ENCODE measurements around the gene HOXB7.

HOXB7 gene

DNA sequence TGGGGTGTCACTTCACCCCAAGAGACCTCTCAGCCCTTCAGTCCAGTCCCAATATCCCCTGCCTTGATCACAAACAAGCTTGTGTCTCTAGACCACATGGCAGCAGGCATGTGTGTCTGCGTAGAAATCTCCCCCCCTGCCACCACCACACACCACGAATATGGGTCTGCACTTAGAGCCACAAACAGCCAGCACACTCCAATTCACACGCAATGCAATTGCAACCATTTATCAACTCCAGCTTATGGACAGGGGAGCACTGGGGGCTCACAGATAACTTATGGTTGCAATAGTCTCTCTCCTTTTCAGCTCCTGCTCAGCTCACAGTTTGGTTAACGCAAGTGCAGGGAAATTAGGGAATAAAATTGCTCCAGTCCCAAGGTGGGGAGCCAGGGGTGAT, 12.8 kb upstream of the HOXB7 start:
- DNase-seq (ENCODE audit: low spot score), result no peak

- DNase-seq (ENCODE audit: low spot score), result no peak
Measured at GRCh38 chr17:48622857-48623256, 12.0 kb upstream of the HOXB7 start.

- DNase-seq (ENCODE audit: low spot score), result no peak
Measured at GRCh38 chr17:48621410-48622392, 10.9 kb upstream of the HOXB7 start.

DNA sequence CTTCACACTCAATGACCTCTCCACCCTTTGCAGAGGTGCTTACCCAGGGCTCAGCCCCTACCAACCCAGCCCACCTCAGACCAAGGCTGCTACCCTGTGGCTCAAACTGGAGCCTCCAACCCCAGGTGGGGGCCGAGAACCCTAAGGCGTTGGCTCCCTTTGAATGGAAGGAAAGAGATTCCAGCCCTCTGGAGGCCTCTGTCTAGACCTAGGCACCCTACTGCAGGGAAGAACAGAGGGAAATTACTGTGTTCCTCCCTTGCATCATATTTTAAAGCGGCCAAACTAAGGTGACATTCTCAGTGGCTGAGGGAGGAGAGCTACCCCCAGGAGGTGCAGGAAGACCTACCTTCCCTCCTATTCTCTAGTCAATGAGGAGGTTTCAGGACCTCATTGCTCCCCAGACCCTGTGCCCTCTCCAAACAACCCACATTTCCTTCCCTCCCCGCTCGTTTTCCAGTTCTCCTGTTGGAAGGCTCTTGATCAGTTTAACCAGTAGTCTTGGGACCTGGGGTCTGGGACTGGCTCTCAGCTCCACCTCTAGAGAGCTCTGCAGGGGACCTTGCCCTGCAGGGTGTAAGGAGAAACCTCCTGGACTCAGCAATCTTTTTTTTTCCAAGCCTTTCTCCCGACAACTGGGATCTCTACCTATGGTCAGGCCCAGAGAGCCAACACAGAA, 9.8 kb upstream of the HOXB7 start:
- no peak for DNase-seq (ENCODE audit: low spot score)

DNA sequence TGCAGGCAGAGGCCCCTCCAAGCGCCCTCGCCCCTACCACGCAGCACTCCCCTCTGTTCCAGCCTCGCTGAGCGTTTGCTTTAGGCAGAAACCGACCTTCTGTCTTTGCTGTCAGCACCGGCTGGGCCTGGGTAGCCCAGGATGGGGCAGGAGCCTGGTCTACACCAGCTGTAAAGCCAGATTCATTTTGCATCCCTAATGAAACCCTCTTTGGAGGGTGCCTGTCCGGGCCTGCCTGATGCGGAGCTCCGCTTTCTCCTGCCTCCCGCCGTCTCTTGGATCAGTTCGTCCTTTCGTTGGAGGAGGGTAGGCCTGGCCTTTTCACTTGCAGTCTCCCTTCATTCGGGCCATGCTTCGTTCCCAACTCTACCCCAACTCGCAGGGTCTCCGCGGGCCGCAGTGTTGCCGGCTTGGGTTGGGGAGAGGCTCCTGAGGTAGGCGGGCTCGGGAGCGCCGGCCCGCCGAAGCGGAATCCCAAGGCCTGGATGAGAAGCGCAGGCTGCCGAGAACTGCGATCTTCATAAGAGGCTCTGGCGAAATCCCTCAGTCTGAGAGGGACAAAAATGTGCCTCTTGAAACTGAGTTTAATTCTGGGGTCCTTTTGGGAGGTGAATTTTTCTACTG, 9.1 kb upstream of the HOXB7 start:
- no peak for DNase-seq (ENCODE audit: low spot score)

DNA sequence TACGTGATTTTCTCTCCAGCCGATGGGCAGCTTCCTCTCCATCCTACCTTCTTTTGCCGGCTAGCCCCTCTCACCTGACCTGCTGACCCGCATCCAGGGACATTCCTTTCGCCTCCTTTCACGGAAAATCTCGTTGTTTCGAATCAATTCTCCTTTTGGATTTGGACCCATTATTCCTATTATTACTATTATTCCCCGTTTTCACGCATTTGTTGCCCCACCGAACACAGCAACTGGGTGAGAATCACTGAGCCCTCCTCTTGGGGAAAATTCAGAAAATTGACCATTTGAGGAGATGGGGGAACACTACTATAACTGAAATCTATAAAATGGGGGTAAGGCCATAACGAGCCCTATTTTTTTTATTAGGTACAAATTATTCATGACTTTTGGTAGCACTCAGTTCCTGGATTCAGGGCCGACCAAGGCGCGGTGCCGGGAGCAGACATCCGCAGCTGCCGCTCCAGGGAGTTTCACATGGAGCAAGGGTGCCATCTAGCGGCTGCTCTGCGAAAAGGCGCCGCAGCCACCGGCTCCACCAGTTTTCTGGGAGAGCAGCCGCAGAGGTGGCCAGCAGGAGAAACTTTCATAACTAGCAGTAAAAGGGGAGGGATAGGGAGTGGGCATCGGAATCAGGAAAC, 7.6 kb upstream of the HOXB7 start:
- DNase-seq (ENCODE audit: low spot score), result peak; percentile 97

- no peak for DNase-seq (ENCODE audit: low spot score)
Measured at GRCh38 chr17:48617471-48618255, 6.8 kb upstream of the HOXB7 start.

DNA sequence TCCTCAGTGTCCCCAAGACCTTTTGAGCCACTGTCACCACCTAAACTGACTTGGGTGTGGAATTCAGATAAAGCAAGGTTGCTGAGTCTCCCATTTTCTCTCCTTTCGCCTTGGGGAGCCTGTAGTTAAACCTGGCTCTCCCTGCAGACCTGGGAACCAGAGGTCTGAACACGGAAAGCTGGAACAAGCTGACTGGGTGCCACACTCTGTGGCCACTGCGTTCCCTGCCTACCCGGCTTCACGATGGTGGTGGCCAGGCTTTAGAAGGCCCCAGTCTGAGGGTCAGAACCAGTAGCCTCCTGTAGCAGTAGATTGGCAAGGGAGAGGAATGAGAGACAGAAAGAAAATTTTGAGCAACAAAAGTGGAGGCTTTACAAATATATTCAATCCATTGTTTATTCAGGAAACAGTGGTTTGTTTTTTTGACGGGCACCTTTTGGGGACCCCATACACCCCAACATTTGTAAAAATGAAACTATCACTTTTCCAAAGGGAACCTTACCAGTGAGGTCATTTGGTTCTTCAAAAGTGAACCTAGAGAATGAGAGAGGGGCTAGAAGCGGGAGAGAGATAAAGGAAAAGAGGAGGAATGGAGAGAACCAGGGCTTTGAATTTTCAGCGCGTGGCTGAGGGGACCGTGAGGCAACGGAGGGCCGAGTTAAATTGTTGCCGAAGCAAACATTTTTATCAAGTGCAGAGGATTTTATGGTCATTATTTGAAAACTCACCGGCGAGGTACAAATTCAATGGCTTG, 6.1 kb upstream of the HOXB7 start:
- no peak for DNase-seq (ENCODE audit: low spot score)

DNA sequence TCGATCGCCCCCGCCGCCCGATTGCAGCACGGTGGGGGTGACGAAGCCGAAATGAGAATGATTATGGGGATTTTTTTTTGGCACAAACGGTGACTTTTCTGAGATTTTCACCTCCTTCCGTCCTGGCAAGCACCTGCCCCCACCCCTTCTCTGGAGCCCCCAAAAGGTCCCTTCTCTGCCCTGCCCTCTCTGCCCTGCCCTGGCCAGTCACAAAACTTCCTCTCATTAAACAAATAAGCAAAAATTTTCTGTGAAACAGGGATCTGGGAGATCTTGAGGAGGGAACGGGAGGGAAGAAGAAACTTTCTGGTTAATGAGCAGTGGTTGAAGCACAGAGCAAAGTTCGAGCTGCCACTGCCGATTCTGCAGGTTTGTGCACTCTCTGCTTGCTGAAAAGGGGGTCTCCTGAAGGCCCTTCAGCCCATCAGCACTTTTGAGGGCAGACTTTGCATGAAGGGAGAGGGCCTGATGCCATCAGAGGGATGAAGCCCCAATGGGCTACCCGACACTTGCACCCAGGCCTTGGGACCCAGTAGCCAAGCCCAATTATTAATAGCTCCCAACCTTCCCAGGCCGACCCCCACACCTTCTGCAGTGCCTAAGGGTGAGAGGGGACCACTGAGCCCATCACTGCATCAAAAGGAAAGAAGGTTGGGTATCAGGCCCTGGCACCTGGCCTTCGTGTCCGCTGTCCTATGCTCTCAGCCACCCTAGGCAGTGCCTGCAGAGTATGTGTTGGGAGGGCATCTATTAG, 5.3 kb upstream of the HOXB7 start:
- no peak for DNase-seq (ENCODE audit: low spot score)

DNA sequence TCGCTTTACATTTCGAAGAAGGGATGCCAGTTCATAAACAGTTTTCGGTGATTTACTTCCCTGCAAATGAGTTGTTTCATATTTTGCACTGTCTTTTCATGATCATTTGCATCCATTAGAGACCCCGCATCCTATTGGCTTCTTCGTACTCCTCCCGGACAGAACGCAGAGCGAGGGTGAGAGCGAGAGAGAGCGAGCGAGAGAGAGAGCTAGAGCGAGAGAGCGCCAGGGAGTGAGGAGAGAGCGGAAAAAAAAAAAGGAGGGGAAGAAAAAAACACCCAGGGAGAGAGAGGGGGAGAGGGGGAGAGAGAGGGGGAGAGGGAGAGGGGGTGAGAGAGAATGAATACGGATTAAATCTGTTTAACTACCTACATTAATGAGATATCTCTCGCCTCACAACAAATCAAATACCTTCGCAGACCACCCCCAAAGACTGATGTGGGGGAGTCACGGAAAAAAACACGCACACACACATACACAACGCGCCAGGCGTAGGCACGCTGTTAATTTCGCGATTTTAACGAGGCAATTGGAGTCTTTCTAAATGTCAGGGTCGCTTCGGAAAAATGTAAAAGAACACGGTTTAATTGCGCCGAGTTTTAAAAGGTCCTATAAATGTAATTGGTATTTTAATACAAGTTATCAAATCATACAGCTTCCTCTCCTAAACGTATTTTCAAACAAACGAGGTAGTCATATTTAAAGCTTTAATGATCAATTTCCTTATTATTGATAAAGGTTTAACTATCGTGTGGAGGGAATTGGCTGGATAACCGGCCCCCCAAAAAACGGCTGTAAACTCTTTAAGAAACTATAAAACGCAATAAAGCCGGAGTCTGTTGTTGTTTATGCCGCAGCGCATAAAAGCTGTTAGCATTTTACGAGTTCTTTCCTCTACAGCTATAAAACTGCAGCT, 4.5 kb upstream of the HOXB7 start, which contains the start of gene HOXB8:
HOXB8 (minus strand) TSS at position 246 of the 916 bp plus-strand sequence. CDS start 588 bp downstream, outside the sequence.
- DNase-seq (ENCODE audit: low spot score), result no peak

DNA sequence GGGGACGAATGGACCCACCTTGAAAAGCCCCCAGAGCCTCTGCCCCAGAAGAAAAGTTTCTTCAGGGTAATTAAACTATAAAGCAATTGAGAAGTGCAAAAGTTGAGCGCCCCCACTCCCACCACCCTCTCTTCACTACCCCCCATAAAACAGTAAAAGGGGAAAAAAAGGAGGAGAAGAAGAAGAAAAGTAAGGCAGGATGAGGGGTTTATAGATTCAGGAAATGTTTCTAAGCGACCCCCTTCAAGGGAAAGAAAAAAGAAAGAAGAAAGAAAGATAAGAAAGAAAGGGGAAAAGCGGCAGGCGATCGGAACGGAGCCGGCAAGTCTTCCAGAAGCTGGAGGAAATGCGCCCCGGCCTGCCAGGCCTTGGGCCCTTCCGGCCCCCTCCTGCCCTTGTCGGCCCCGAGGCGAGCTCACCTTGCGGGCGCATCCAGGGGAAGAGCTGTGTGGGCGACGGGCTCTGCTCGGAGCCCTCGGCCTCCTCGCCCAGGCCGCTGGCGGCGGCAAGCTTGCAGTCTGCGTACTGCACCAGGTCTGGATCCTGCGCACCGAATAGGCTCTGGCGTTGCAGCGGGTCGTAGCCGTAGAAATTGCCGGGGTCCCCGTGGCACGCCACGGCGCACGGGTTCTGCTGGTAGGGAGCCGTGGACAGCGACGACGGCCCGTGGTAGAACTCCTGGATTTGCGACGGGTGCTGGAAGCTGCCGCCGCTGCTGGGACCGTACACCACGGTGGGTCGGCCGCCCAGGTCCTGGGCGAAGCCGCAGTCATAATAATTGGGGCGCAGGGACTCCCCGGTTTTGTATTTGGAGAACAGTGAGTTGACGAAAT, 3.3 kb upstream of the HOXB7 start:
- DNase-seq (ENCODE audit: low spot score), result no peak

DNA sequence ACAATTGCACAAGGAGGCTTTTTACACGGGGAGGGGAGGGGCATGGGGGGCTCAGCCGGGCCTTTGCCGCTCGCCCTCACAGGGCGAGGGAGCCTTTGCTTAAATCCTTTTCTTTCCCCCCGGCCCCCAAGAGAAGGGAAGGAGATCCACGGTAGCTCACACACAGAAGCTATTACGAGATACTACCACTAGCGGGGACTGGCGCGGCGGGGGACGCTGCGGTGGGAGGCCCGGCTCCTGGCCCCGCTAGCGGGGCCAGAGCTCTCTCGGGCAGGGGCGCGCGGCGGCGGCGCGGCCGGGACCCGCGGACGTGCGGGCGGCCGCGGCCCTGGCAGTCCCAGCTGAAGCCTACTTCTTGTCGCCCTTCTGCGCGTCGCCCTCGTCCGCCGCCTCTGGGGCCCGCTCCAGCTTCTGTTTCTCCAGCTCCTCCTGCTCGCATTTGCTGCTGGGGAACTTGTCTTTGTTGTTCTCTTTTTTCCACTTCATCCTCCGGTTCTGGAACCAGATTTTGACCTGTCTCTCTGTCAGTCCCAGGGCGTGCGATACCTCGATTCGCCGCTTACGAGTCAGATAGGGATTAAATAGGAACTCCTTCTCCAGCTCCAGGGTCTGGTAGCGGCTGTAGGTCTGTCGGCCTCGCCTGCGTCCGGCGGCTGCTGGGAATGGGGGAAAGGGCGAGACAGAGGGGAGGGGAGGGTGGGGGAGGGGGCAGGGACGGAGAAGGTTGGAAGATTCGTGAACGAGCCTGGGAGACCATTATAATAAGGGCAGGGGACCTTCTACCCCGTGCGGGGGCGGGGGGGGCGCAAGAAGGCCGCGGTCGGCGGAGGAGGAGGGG, 2.3 kb upstream of the HOXB7 start:
- no peak for DNase-seq (ENCODE audit: low spot score)

- DNase-seq (ENCODE audit: low spot score), result no peak
Measured at GRCh38 chr17:48612456-48612853, 1.6 kb upstream of the HOXB7 start.

DNA sequence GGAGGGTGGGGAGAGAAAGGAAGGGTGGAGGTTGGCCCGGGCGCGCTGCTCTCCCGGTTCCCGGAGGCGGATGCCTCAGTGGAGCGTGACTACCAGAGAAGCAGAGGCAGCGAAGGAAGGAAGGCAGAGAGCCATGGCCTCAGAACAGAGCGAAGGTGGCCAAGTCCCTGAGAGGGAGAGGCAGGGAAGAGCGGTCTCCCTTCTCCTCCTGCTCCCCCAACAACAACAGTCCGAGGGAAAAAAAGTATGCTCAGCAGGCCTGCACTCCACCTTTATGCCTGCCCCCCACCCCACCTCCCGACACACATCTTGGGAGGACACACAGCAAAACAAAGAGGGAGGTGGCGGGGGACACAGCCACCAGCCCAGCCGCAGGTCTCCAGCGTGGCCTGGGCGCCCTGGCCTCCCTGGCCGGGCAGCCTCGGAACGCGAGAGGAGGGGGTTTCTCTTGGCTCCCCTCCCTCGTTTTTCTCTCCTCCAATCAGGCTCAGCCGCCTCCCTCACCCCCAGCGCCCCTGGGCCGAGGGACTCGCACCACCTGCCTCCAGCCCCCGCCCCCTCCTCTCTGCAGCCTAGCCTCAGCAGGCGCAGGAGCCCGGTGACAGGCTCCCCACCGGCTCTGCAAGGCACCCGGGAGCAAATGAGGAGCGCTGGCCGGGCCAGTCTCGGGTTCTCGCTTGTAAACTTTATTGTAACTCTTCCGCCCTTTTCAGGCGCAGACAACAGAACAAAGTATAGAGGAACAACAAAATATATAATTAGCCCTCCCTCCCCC, 1.1 kb upstream of the HOXB7 start:
- no peak for DNase-seq (ENCODE audit: low spot score)

- no peak for DNase-seq (ENCODE audit: low spot score)
Measured at GRCh38 chr17:48611213-48611612, 396 bp upstream of the HOXB7 start.

GRCh38 chr17:48609759-48610281, 997 bp downstream of the HOXB7 start:
- DNase-seq (ENCODE audit: low spot score), result no peak

Measured in ecto neural progenitor cell (in vitro differentiated cells).